Measurements from ENCODE around the gene QPRT.
A peak's percentile ranks its signal among the peaks of the same experiment; 100 is the strongest.
"Not testable (repeated sequence)": the region's sequence is repeated elsewhere in the genome, so short reads cannot be mapped to it uniquely, and the experiment has no call there.

DNA sequence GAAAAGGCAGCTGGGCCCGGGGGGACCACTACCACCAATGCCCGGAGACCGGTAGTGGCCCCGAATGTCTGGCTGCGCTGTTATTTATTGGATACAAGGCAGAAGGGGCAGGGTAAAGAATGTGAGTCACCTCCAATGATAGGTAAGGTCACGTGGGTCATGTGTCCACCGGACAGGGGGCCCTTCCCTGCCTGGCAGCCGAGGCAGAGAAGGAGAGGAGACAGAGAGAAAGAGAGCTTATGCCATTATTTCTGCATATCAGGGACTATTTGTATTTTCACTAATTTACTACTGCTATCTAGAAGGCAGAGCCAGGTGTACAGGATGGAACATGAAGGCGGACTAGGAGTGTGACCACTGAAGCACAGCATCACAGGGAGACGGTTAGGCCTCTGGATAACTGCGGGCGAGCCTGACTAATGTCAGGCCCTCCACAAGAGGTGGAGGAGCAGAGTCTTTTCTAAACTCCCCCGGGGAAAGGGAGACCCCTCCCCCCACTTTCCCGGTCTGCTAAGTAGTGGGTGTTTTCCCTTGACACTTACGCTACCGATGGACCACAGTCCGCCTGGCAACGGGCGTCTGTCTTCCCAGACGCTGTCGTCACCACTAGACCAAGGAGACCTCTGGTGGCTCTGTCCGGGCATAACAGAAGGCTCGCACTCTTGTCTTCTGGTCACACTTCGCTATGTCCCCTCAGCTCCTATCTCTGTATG, 42.3 kb downstream of the QPRT start:
- TF ChIP-seq, protein P1, sequence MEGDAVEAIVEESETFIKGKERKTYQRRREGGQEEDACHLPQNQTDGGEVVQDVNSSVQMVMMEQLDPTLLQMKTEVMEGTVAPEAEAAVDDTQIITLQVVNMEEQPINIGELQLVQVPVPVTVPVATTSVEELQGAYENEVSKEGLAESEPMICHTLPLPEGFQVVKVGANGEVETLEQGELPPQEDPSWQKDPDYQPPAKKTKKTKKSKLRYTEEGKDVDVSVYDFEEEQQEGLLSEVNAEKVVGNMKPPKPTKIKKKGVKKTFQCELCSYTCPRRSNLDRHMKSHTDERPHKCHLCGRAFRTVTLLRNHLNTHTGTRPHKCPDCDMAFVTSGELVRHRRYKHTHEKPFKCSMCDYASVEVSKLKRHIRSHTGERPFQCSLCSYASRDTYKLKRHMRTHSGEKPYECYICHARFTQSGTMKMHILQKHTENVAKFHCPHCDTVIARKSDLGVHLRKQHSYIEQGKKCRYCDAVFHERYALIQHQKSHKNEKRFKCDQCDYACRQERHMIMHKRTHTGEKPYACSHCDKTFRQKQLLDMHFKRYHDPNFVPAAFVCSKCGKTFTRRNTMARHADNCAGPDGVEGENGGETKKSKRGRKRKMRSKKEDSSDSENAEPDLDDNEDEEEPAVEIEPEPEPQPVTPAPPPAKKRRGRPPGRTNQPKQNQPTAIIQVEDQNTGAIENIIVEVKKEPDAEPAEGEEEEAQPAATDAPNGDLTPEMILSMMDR (IDR thresholded peaks at IDR 0.05): peak; percentile 80
- not testable (repeated sequence) for TF ChIP-seq POLR2AphosphoS5 (IDR thresholded peaks at IDR 0.05; ENCODE audit: low read depth, low read length)
